ENCODE data around the gene RNF183. TPM values are rescaled to one million over a fixed set of nuclear protein-coding genes. Genes with fewer than 3 reads are reported as not detected.

Gene RNF183
- polyA plus RNA-seq, 4 donors = 0.54 to 1.7 (median 0.62) TPM; not detected in 1

DNA sequence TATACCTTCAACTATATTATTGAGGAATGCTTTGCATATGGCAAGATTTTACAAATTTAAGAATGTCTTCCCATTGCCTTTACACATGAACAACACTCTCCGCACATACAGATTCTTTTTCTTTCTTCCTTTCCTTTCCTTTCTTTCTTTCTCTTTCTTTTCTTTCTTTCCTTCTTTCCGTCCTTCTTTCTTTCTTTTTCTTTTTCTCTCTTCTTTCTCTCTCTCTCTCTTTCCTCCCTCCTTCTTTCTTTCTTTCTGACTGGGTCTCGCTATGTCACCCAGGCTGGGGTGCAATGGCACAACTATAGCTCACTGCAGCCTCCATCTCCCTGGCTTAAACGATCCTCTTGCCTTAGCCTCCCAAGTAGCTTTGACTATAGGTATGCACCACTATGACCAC, 23.1 kb upstream of the RNF183 start:
- Histone ChIP-seq H3K9me3 (ENCODE audit: control insufficient read depth in 2 of 2, insufficient read depth in 1 of 2, low read depth in 1 of 2, low read length in 1 of 2) (no peaks in the 10 kb centered on the region), H3K4me1 (ENCODE audit: control insufficient read depth in 3 of 3, insufficient read depth in 2 of 3, low read depth in 1 of 3, low read length in 2 of 3) (peaks cover 0 to 10% (median 0%) of the 10 kb centered on the region in 3 donors), H3K27me3 (ENCODE audit: control insufficient read depth in 3 of 3, insufficient read depth in 3 of 3, low read length in 3 of 3) (no peaks in the 10 kb centered on the region), H3K4me3 (ENCODE audit: low read depth in 1 of 3, low read length in 3 of 3) (no peak overlapping the region), H3K27ac (ENCODE audit: low read depth in 1 of 3, low read length in 2 of 3) (no peak overlapping the region), H3K36me3 (ENCODE audit: control insufficient read depth in 3 of 3, insufficient read depth in 2 of 3, low read depth in 1 of 3, low read length in 3 of 3) (peaks cover 0 to 6% (median 3%) of the 10 kb centered on the region in 3 donors)
- FAIRE-seq (no peak), DNase-seq (no peak)
- WGBS, 3 donors = 95 to 99% (median 95%) methylated on average over 4 of the region's 4 CpGs

DNA sequence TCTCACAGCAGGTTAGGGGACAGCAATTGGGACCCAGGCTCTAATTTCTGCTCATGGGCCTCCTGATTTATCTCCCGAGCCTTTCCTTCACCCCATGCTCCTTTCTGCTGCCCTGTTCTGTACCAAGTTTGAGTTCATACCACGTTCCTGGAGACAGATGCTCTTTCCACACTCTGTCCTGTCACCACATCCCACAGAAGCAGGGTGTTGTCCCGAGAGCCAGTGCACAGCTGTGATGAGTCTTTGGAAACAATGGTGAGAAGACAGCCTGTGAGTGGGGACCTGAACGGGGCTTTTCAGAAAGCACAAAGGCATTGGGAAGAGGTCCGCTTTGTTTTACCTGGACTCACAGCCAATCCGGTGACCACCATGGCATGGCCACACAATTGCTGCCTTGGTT, 19.5 kb upstream of the RNF183 start:
- Histone ChIP-seq H3K9me3 (ENCODE audit: control insufficient read depth in 2 of 2, insufficient read depth in 1 of 2, low read depth in 1 of 2, low read length in 1 of 2) (no peaks in the 10 kb centered on the region), H3K4me1 (ENCODE audit: control insufficient read depth in 3 of 3, insufficient read depth in 2 of 3, low read depth in 1 of 3, low read length in 2 of 3) (no peaks in the 10 kb centered on the region), H3K36me3 (ENCODE audit: control insufficient read depth in 3 of 3, insufficient read depth in 2 of 3, low read depth in 1 of 3, low read length in 3 of 3) (peaks cover 0 to 11% (median 0%) of the 10 kb centered on the region in 3 donors), H3K4me3 (ENCODE audit: low read depth in 1 of 3, low read length in 3 of 3) (no peak overlapping the region), H3K27ac (ENCODE audit: low read depth in 1 of 3, low read length in 2 of 3) (no peak overlapping the region), H3K27me3 (ENCODE audit: control insufficient read depth in 3 of 3, insufficient read depth in 3 of 3, low read length in 3 of 3) (no peaks in the 10 kb centered on the region)
- FAIRE-seq (no peak), DNase-seq (no peak)
- WGBS, 3 donors = 79 to 86% (median 80%) methylated on average over 6 of the region's 6 CpGs

DNA sequence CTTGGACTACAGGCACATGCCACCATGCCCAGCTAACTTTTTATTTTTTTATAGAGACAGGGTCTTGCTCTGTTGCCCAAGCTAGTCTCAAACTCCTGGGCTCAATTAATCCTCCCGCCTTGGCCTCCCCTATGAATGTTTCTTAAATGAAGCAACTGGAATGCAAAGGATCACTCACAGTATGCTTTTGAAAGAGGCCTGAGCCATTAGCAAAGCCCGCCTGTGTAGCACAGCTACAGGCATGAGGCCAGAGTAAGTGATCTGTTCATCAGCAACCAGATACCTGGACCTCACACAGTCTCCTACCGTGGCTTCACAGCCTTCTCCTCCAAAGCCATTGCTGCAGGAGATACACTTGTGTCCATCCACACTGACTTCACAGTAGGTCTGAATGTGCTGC, 16.9 kb upstream of the RNF183 start:
- H3K9me3 ChIP-seq (ENCODE audit: control insufficient read depth in 2 of 2, insufficient read depth in 1 of 2, low read depth in 1 of 2, low read length in 1 of 2) = no peaks in the 10 kb centered on the region
- WGBS, 3 donors = 91 to 97% (median 95%) methylated on average over 3 of the region's 3 CpGs
- DNase-seq (no peak), FAIRE-seq (no peak)
- no peak overlapping the region for H3K27ac ChIP-seq (ENCODE audit: low read depth in 1 of 3, low read length in 2 of 3)
- H3K4me3 ChIP-seq (ENCODE audit: low read depth in 1 of 3, low read length in 3 of 3) = no peak overlapping the region
- H3K36me3 ChIP-seq (ENCODE audit: control insufficient read depth in 3 of 3, insufficient read depth in 2 of 3, low read depth in 1 of 3, low read length in 3 of 3) = peaks cover 0 to 14% (median 0%) of the 10 kb centered on the region in 3 donors
- no peaks in the 10 kb centered on the region for H3K27me3 ChIP-seq (ENCODE audit: control insufficient read depth in 3 of 3, insufficient read depth in 3 of 3, low read length in 3 of 3)
- no peaks in the 10 kb centered on the region for H3K4me1 ChIP-seq (ENCODE audit: control insufficient read depth in 3 of 3, insufficient read depth in 2 of 3, low read depth in 1 of 3, low read length in 2 of 3)

DNA sequence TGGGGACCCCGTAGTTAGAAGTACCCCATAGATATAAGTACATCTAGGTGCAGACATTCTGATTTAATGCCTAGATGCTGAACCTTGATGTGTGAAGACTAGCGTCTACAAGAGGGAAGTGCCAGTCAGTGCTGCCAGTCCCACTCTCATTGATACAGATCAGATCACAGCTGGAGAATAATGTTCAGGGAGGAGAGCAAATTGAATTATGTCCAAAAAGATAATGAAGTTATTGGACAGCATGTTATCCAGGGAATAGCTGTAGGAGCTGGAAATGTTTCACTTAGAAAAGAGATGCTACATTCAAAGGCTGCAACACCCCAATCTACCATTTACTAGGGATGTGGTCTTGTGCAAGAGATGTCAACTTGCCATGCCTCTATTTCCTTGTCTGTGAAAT, 15.9 kb upstream of the RNF183 start:
- no peaks in the 10 kb centered on the region for H3K27me3 ChIP-seq (ENCODE audit: control insufficient read depth in 3 of 3, insufficient read depth in 3 of 3, low read length in 3 of 3)
- H3K36me3 ChIP-seq (ENCODE audit: control insufficient read depth in 3 of 3, insufficient read depth in 2 of 3, low read depth in 1 of 3, low read length in 3 of 3) = peaks cover 0 to 14% (median 0%) of the 10 kb centered on the region in 3 donors
- DNase-seq = no peak
- H3K4me1 ChIP-seq (ENCODE audit: control insufficient read depth in 3 of 3, insufficient read depth in 2 of 3, low read depth in 1 of 3, low read length in 2 of 3) = no peaks in the 10 kb centered on the region
- WGBS, 3 donors = 79 to 88% (median 83%) methylated on average over 2 of the region's 2 CpGs
- no peak for FAIRE-seq
- no peaks in the 10 kb centered on the region for H3K9me3 ChIP-seq (ENCODE audit: control insufficient read depth in 2 of 2, insufficient read depth in 1 of 2, low read depth in 1 of 2, low read length in 1 of 2)
- no peak overlapping the region for H3K4me3 ChIP-seq (ENCODE audit: low read depth in 1 of 3, low read length in 3 of 3)
- H3K27ac ChIP-seq (ENCODE audit: low read depth in 1 of 3, low read length in 2 of 3) = no peak overlapping the region

GRCh38 chr9:113317777-113318176, 14.6 kb upstream of the RNF183 start:
- 62 to 71% (median 68%) methylated on average over 2 of the region's 2 CpGs for WGBS, 3 donors

DNA sequence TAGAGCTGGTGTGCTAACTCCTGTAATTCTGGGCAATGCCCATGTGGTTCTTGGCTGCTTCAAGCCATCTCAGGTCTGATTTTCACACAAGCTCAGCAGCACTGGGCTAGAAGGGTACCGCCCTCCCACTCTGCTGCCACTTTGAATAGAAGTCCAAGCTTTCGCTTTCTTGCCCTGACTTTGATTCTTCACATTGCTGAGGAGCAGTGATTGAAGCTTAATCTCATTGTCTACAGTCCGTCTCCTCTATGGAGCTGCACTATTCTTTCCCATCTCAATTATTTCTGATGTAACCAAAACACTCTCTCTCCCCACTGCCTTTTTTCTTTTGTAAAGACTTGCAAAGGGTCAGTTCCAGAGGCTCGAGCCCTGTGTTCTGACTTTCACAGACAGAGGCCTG, 12.9 kb upstream of the RNF183 start:
- 91 to 93% (median 93%) methylated on average over 4 of the region's 4 CpGs for WGBS, 3 donors

More at GRCh38 chr9:113317777-113318176, 14.6 kb upstream of the RNF183 start:
- DNase-seq (no peak), FAIRE-seq (no peak)
- H3K36me3 ChIP-seq (ENCODE audit: control insufficient read depth in 3 of 3, insufficient read depth in 2 of 3, low read depth in 1 of 3, low read length in 3 of 3) = peaks cover 0 to 14% (median 0%) of the 10 kb centered on the region in 3 donors
- H3K4me3 ChIP-seq (ENCODE audit: low read depth in 1 of 3, low read length in 3 of 3) = no peak overlapping the region
- no peaks in the 10 kb centered on the region for H3K9me3 ChIP-seq (ENCODE audit: control insufficient read depth in 2 of 2, insufficient read depth in 1 of 2, low read depth in 1 of 2, low read length in 1 of 2)
- H3K27ac ChIP-seq (ENCODE audit: low read depth in 1 of 3, low read length in 2 of 3) = no peak overlapping the region
- H3K27me3 ChIP-seq (ENCODE audit: control insufficient read depth in 3 of 3, insufficient read depth in 3 of 3, low read length in 3 of 3) = no peaks in the 10 kb centered on the region
- H3K4me1 ChIP-seq (ENCODE audit: control insufficient read depth in 3 of 3, insufficient read depth in 2 of 3, low read depth in 1 of 3, low read length in 2 of 3) = no peaks in the 10 kb centered on the region

GRCh38 chr9:113315231-113315630, 12.1 kb upstream of the RNF183 start:
- Histone ChIP-seq H3K4me3 (ENCODE audit: low read depth in 1 of 3, low read length in 3 of 3) (no peak overlapping the region), H3K9me3 (ENCODE audit: control insufficient read depth in 2 of 2, insufficient read depth in 1 of 2, low read depth in 1 of 2, low read length in 1 of 2) (no peaks in the 10 kb centered on the region), H3K27me3 (ENCODE audit: control insufficient read depth in 3 of 3, insufficient read depth in 3 of 3, low read length in 3 of 3) (no peaks in the 10 kb centered on the region), H3K36me3 (ENCODE audit: control insufficient read depth in 3 of 3, insufficient read depth in 2 of 3, low read depth in 1 of 3, low read length in 3 of 3) (peaks cover 0 to 10% (median 0%) of the 10 kb centered on the region in 3 donors), H3K4me1 (ENCODE audit: control insufficient read depth in 3 of 3, insufficient read depth in 2 of 3, low read depth in 1 of 3, low read length in 2 of 3) (no peaks in the 10 kb centered on the region), H3K27ac (ENCODE audit: low read depth in 1 of 3, low read length in 2 of 3) (no peak overlapping the region)
- DNase-seq = no peak
- FAIRE-seq = no peak

More for the DNA sequence above, 12.9 kb upstream of the RNF183 start:
- Histone ChIP-seq H3K4me3 (ENCODE audit: low read depth in 1 of 3, low read length in 3 of 3) (no peak overlapping the region), H3K27ac (ENCODE audit: low read depth in 1 of 3, low read length in 2 of 3) (no peak overlapping the region), H3K9me3 (ENCODE audit: control insufficient read depth in 2 of 2, insufficient read depth in 1 of 2, low read depth in 1 of 2, low read length in 1 of 2) (no peaks in the 10 kb centered on the region), H3K36me3 (ENCODE audit: control insufficient read depth in 3 of 3, insufficient read depth in 2 of 3, low read depth in 1 of 3, low read length in 3 of 3) (peaks cover 0 to 11% (median 0%) of the 10 kb centered on the region in 3 donors), H3K4me1 (ENCODE audit: control insufficient read depth in 3 of 3, insufficient read depth in 2 of 3, low read depth in 1 of 3, low read length in 2 of 3) (no peaks in the 10 kb centered on the region), H3K27me3 (ENCODE audit: control insufficient read depth in 3 of 3, insufficient read depth in 3 of 3, low read length in 3 of 3) (no peaks in the 10 kb centered on the region)
- DNase-seq (no peak), FAIRE-seq (no peak)

DNA sequence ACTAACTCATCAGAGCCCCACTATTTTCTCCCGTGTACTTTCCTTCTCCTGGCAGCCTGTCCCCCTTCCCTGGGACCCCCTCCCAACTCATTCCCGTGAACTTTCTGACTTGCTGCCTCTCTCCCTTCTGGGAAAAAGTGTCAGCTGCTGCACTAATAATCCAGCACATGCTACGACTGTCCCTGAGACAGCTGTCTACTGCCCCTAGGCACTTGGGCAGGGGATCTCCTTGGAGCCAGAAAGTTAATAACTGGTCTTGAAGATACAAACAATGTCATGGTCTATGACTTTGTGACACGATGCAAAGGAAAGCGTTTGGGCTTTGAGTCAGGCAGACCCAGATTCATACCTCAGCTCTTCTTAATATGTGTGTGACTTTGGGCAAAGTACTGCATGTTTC, 10.1 kb upstream of the RNF183 start:
- no peaks in the 10 kb centered on the region for H3K4me1 ChIP-seq (ENCODE audit: control insufficient read depth in 3 of 3, insufficient read depth in 2 of 3, low read depth in 1 of 3, low read length in 2 of 3)
- FAIRE-seq = no peak
- no peaks in the 10 kb centered on the region for H3K9me3 ChIP-seq (ENCODE audit: control insufficient read depth in 2 of 2, insufficient read depth in 1 of 2, low read depth in 1 of 2, low read length in 1 of 2)
- peaks cover 0 to 6% (median 0%) of the 10 kb centered on the region in 3 donors for H3K36me3 ChIP-seq (ENCODE audit: control insufficient read depth in 3 of 3, insufficient read depth in 2 of 3, low read depth in 1 of 3, low read length in 3 of 3)
- WGBS, 3 donors = 71 to 85% (median 79%) methylated on average over 5 of the region's 5 CpGs
- H3K27ac ChIP-seq (ENCODE audit: low read depth in 1 of 3, low read length in 2 of 3) = no peak overlapping the region
- H3K4me3 ChIP-seq (ENCODE audit: low read depth in 1 of 3, low read length in 3 of 3) = no peak overlapping the region
- no peaks in the 10 kb centered on the region for H3K27me3 ChIP-seq (ENCODE audit: control insufficient read depth in 3 of 3, insufficient read depth in 3 of 3, low read length in 3 of 3)
- DNase-seq = no peak

GRCh38 chr9:113311961-113312360, 8.8 kb upstream of the RNF183 start:
- H3K27ac ChIP-seq (ENCODE audit: low read depth in 1 of 3, low read length in 2 of 3) = no peak overlapping the region
- no peak for DNase-seq
- 80 to 90% (median 90%) methylated on average over 3 of the region's 3 CpGs for WGBS, 3 donors
- H3K4me1 ChIP-seq (ENCODE audit: control insufficient read depth in 3 of 3, insufficient read depth in 2 of 3, low read depth in 1 of 3, low read length in 2 of 3) = no peaks in the 10 kb centered on the region
- no peak overlapping the region for H3K4me3 ChIP-seq (ENCODE audit: low read depth in 1 of 3, low read length in 3 of 3)
- H3K9me3 ChIP-seq (ENCODE audit: control insufficient read depth in 2 of 2, insufficient read depth in 1 of 2, low read depth in 1 of 2, low read length in 1 of 2) = no peaks in the 10 kb centered on the region
- peaks cover 0 to under 1% (median 0%) of the 10 kb centered on the region in 3 donors for H3K36me3 ChIP-seq (ENCODE audit: control insufficient read depth in 3 of 3, insufficient read depth in 2 of 3, low read depth in 1 of 3, low read length in 3 of 3)
- H3K27me3 ChIP-seq (ENCODE audit: control insufficient read depth in 3 of 3, insufficient read depth in 3 of 3, low read length in 3 of 3) = no peaks in the 10 kb centered on the region
- FAIRE-seq = no peak
